Astrocyte (in vitro differentiated cells and primary cell): Measurements from ENCODE around the gene HACL1. TPM values are rescaled to one million over a fixed set of nuclear protein-coding genes. Genes with fewer than 3 reads are reported as not detected.

Experiments used
- DNase-seq: peaks from one replicate; pipeline ENCODE4 v3.0.0-alpha.2; 2010; ENCODE audit warnings: low read depth
- FAIRE-seq: peaks from 2 replicates; lab custom pipeline; 2011; peaks lifted over from hg19 to GRCh38; lab: Jason Lieb, UNC
- H2AFZ ChIP-seq: 2 replicates; pipeline ENCODE4 v1.6.0; 2012; ENCODE audit warnings: low read depth, low read length, inconsistent platforms
- H3K27ac ChIP-seq: 2 replicates; pipeline ENCODE4 v1.5.1; 2011; ENCODE audit warnings: low read depth, low read length, inconsistent platforms
- H3K27me3 ChIP-seq: 2 replicates; pipeline ENCODE4 v1.6.0; 2011; ENCODE audit warnings: low read length, inconsistent platforms; ENCODE audit not compliant: insufficient read depth
- H3K36me3 ChIP-seq: 2 replicates; pipeline ENCODE4 v1.5.1; 2011; ENCODE audit warnings: low read length, inconsistent platforms; ENCODE audit not compliant: insufficient read depth
- H3K4me1 ChIP-seq: 2 replicates; pipeline ENCODE4 v1.5.1; 2011; ENCODE audit warnings: low read length, inconsistent platforms; ENCODE audit not compliant: insufficient read depth
- H3K4me2 ChIP-seq: 2 replicates; pipeline ENCODE4 v1.6.0; 2012; ENCODE audit warnings: low read length, inconsistent platforms
- H3K4me3 ChIP-seq: 2 replicates; pipeline ENCODE4 v1.5.1; 2011; ENCODE audit warnings: low read depth, mild to moderate bottlenecking, low read length, inconsistent platforms; ENCODE audit not compliant: insufficient read depth
- H3K79me2 ChIP-seq: 2 replicates; pipeline ENCODE4 v1.6.0; 2012; ENCODE audit warnings: mild to moderate bottlenecking, low read length, inconsistent platforms; ENCODE audit not compliant: insufficient read depth
- H3K9ac ChIP-seq: 2 replicates; pipeline ENCODE4 v1.6.0; 2012; ENCODE audit warnings: mild to moderate bottlenecking, low read length, inconsistent platforms
- H3K9me3 ChIP-seq: 2 replicates; pipeline ENCODE4 v1.5.1; 2012; ENCODE audit warnings: low read depth, mild to moderate bottlenecking, low read length, inconsistent platforms; ENCODE audit not compliant: insufficient read depth
- H4K20me1 ChIP-seq: 2 replicates; pipeline ENCODE4 v1.6.0; 2012; ENCODE audit warnings: low read length, inconsistent platforms; ENCODE audit not compliant: insufficient read depth
- H3K27ac Mint-ChIP-seq: one replicate; pipeline ENCODE4 v1.8.0; 2021; ENCODE audit warnings: mild to moderate bottlenecking, mixed read lengths; ENCODE audit not compliant: unreplicated experiment
- H3K27me3 Mint-ChIP-seq: one replicate; pipeline ENCODE4 v1.8.0; 2021; ENCODE audit warnings: low read depth, mixed read lengths; ENCODE audit not compliant: unreplicated experiment
- H3K36me3 Mint-ChIP-seq: one replicate; pipeline ENCODE4 v1.8.0; 2021; ENCODE audit warnings: low read depth, mixed read lengths; ENCODE audit not compliant: unreplicated experiment
- H3K4me1 Mint-ChIP-seq: one replicate; pipeline ENCODE4 v1.8.0; 2021; ENCODE audit warnings: low read depth, mixed read lengths; ENCODE audit not compliant: unreplicated experiment
- H3K4me3 Mint-ChIP-seq: one replicate; pipeline ENCODE4 v1.8.0; 2021; ENCODE audit warnings: mild to moderate bottlenecking, moderate library complexity, mixed read lengths; ENCODE audit not compliant: unreplicated experiment
- H3K9me3 Mint-ChIP-seq: one replicate; pipeline ENCODE4 v1.8.0; 2021; ENCODE audit warnings: mild to moderate bottlenecking, mixed read lengths; ENCODE audit not compliant: unreplicated experiment
- EZH2 ChIP-seq: IDR thresholded peaks from 2 replicates; pipeline ENCODE4 v1.6.1; 2012; ENCODE audit warnings: mild to moderate bottlenecking, low read length, inconsistent platforms; ENCODE audit not compliant: insufficient read depth
- total RNA-seq: library from RNA; stranded (reverse); gene quantifications from 2 replicates; pipeline ENCODE4 v1.2.1, GENCODE V29; 2021
- TF ChIP-seq, protein P1 (sequence below): IDR thresholded peaks from 2 replicates; pipeline ENCODE4 v1.5.1; 2011; ENCODE audit warnings: low read depth, mild to moderate bottlenecking, inconsistent platforms, low read length, moderate library complexity; ENCODE audit not compliant: insufficient read depth

The HACL1 gene
- total RNA-seq, 1 donor from 2014 or later: 17.8 TPM

DNA sequence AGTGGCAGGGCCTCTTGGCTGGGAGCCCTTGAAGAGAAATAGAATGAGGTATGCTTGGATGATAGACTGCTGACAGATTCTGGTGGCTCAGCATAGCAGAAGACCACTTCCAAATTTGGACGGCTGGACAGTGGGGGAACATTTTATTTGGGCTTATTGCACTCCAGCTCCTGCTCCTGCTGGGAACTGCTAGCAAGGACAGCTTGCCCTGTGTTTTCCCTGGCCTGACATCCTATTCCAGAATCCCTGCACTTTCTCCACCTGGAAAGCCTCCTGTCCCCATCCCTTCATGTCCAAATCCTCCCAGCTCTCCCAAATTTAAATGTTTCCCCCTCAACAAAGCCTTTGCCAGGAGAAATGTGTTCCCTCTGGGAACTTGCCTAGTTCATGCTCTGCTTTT, 70.0 kb downstream of the HACL1 start:
- Histone ChIP-seq H3K36me3 (no peaks in the 10 kb centered on the region), H2AFZ (no peak overlapping the region), H3K27ac (no peak overlapping the region), H3K4me3 (no peak overlapping the region), H3K79me2 (no peaks in the 10 kb centered on the region), H3K9ac (no peak overlapping the region), H3K27me3 (no peaks in the 10 kb centered on the region), H3K4me2 (no peak overlapping the region), H3K9me3 (no peaks in the 10 kb centered on the region), H3K4me1 (no peaks in the 10 kb centered on the region), H4K20me1 (no peaks in the 10 kb centered on the region)
- Mint-ChIP-seq H3K4me1 (no peaks in the 10 kb centered on the region), H3K4me3 (no peak overlapping the region), H3K9me3 (no peaks in the 10 kb centered on the region), H3K27ac (no peak overlapping the region), H3K27me3 (peaks cover 6% of the 10 kb centered on the region), H3K36me3 (peaks cover 3% of the 10 kb centered on the region)
- no peak for FAIRE-seq
- TF ChIP-seq, protein P1, sequence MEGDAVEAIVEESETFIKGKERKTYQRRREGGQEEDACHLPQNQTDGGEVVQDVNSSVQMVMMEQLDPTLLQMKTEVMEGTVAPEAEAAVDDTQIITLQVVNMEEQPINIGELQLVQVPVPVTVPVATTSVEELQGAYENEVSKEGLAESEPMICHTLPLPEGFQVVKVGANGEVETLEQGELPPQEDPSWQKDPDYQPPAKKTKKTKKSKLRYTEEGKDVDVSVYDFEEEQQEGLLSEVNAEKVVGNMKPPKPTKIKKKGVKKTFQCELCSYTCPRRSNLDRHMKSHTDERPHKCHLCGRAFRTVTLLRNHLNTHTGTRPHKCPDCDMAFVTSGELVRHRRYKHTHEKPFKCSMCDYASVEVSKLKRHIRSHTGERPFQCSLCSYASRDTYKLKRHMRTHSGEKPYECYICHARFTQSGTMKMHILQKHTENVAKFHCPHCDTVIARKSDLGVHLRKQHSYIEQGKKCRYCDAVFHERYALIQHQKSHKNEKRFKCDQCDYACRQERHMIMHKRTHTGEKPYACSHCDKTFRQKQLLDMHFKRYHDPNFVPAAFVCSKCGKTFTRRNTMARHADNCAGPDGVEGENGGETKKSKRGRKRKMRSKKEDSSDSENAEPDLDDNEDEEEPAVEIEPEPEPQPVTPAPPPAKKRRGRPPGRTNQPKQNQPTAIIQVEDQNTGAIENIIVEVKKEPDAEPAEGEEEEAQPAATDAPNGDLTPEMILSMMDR: no peak
- TF ChIP-seq EZH2: no peak
- no peak for DNase-seq

DNA sequence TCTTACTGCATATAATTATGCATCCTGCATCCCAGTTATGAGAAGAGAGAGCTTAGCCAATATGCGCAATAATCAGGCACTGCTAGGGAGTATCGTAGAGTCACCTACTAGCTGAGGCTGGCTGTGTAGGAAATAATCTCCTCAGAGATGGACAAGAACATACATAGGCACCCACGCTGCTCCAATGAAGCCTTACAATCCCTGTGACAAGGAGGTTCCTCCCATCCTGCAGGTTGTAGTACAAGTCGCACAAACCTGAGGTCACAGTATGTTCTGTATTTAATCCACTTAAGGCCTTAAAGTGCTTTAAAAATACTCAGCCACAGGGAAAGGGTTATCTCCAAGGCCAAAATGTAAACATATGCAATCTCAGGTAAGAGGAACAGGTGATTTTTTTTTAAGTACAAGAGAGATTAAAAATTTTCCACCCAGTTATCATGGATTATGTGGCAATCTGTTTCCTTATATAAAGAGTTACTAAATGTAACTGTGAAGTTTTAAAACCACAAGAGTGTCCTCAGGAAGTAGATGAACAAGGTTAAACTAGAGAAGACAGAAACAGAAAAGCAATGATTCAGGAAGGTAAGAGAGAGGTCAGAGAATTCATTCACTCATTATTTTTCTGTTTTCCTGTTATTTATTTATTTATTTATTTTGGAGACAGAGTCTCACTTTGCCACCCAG, 72.4 kb downstream of the HACL1 start:
- no peaks in the 10 kb centered on the region for H3K9me3 Mint-ChIP-seq
- Histone ChIP-seq H4K20me1 (no peaks in the 10 kb centered on the region), H3K36me3 (no peaks in the 10 kb centered on the region), H3K27ac (no peak overlapping the region), H3K9ac (no peak overlapping the region), H3K4me1 (no peaks in the 10 kb centered on the region), H3K4me3 (no peak overlapping the region), H2AFZ (no peak overlapping the region), H3K9me3 (no peaks in the 10 kb centered on the region), H3K27me3 (no peaks in the 10 kb centered on the region), H3K4me2 (no peak overlapping the region), H3K79me2 (no peaks in the 10 kb centered on the region)
- DNase-seq (no peak), FAIRE-seq (no peak)
- peaks cover 3% of the 10 kb centered on the region for H3K36me3 Mint-ChIP-seq
- H3K4me1 Mint-ChIP-seq: peaks cover under 1% of the 10 kb centered on the region
- TF ChIP-seq, protein P1: no peak
- TF ChIP-seq EZH2: no peak
- no peak overlapping the region for H3K27ac Mint-ChIP-seq
- H3K4me3 Mint-ChIP-seq: no peak overlapping the region
- peaks cover 9% of the 10 kb centered on the region for H3K27me3 Mint-ChIP-seq

DNA sequence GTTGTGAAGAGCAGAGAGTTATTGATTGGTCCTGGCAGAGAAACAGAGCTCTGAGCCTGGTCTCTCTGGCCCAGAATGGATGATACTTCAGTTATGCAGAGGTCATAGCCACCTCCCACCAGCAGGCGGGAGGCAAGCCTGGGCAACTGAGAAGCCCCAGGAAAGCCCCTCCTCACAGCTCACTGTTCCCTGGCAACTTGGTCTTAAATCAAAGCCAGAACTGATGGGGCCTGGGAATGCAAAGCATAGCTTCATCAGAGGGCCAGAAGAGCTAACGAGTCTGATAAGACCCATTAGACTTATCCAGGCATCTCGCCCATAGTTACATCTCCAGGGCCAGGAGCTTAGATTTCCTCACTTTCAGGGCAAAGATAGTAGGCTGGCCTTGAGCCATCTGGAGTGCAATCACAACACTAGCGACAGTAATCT, 74.3 kb downstream of the HACL1 start:
- no peaks in the 10 kb centered on the region for H3K79me2 ChIP-seq
- H4K20me1 ChIP-seq: no peaks in the 10 kb centered on the region
- TF ChIP-seq, protein P1: no peak
- no peak for TF ChIP-seq EZH2
- H2AFZ ChIP-seq: no peak overlapping the region
- H3K4me3 Mint-ChIP-seq: no peak overlapping the region
- no peaks in the 10 kb centered on the region for H3K4me1 ChIP-seq
- H3K27me3 Mint-ChIP-seq: peaks cover 8% of the 10 kb centered on the region
- no peaks in the 10 kb centered on the region for H3K36me3 ChIP-seq
- no peaks in the 10 kb centered on the region for H3K9me3 ChIP-seq
- H3K36me3 Mint-ChIP-seq: peaks cover 3% of the 10 kb centered on the region
- no peaks in the 10 kb centered on the region for H3K27me3 ChIP-seq
- peaks cover 4% of the 10 kb centered on the region for H3K4me1 Mint-ChIP-seq
- no peaks in the 10 kb centered on the region for H3K9me3 Mint-ChIP-seq
- H3K4me3 ChIP-seq: no peak overlapping the region
- H3K27ac ChIP-seq: no peak overlapping the region
- FAIRE-seq (no peak), DNase-seq (no peak)
- no peak overlapping the region for H3K4me2 ChIP-seq
- H3K27ac Mint-ChIP-seq: no peak overlapping the region
- H3K9ac ChIP-seq: no peak overlapping the region
